ENCODE data around the gene ID2. TPM values are rescaled to one million over a fixed set of nuclear protein-coding genes. Genes with fewer than 3 reads are reported as not detected.
A peak's percentile ranks its signal among the peaks of the same experiment; 100 is the strongest.

Gene ID2
- total and polyA plus RNA-seq, 2 of the 13 experiments (the other 11 are each of a cell fraction or from before 2014, with no cell fraction given), result 214 to 719 TPM

- TF ChIP-seq MNT (IDR thresholded peaks at IDR 0.05) (no peak), HOXA3 (CRISPR knock-in tag; IDR thresholded peaks at IDR 0.05) (0 out of 2 replicates have a peak, but pooled peaks have one; percentile 25), MLLT10 (CRISPR knock-in tag; IDR thresholded peaks at IDR 0.05) (no peak), ZNF550 (CRISPR knock-in tag; IDR thresholded peaks at IDR 0.05; ENCODE audit: borderline replicate concordance) (no peak), ZNF354B (CRISPR knock-in tag; IDR thresholded peaks at IDR 0.05) (no peak), REPIN1 (CRISPR knock-in tag; IDR thresholded peaks at IDR 0.05; ENCODE audit: borderline replicate concordance, low read depth) (peak; percentile 42; the same call in 1 of the 2 replicates), PHF21A (CRISPR knock-in tag; IDR thresholded peaks at IDR 0.05) (no peak), MEIS2 (CRISPR knock-in tag; IDR thresholded peaks at IDR 0.05) (no peak), POLR2AphosphoS5 (IDR thresholded peaks at IDR 0.05; ENCODE audit: low read depth, low read length) (peak; percentile 51), HOXA5 (CRISPR knock-in tag; IDR thresholded peaks at IDR 0.05) (peak; percentile 69; the same call in 1 of the 2 replicates), ZNF790 (CRISPR knock-in tag; IDR thresholded peaks at IDR 0.05; ENCODE audit: borderline replicate concordance) (0 out of 2 replicates have a peak, but pooled peaks have one; percentile 37), BCL6 (CRISPR knock-in tag; IDR thresholded peaks at IDR 0.05) (peak; percentile 56; the same call in 1 of the 2 replicates), NR2C2 (CRISPR knock-in tag; IDR thresholded peaks at IDR 0.05; ENCODE audit: borderline replicate concordance) (no peak), ZNF543 (CRISPR knock-in tag; IDR thresholded peaks at IDR 0.05) (no peak), STAT6 (CRISPR knock-in tag; IDR thresholded peaks at IDR 0.05; ENCODE audit: borderline replicate concordance) (no peak), ZBTB39 (CRISPR knock-in tag; IDR thresholded peaks at IDR 0.05) (no peak), BHLHE40 (IDR thresholded peaks at IDR 0.05; ENCODE audit: low read length) (peak; percentile 84), SRSF1 (optimal IDR thresholded peaks at IDR 0.05; ENCODE audit: low read depth, low read length) (no peak), ZBTB1 (CRISPR knock-in tag; IDR thresholded peaks at IDR 0.05; ENCODE audit: borderline replicate concordance) (no peak), ZNF670 (CRISPR knock-in tag; IDR thresholded peaks at IDR 0.05; ENCODE audit: borderline replicate concordance) (no peak), BORCS8-MEF2B (CRISPR knock-in tag; IDR thresholded peaks at IDR 0.05) (peak; percentile 55; the same call in 1 of the 2 replicates), SRF (IDR thresholded peaks at IDR 0.05; ENCODE audit: low read depth, low read length) (no peak)
Measured at GRCh38 chr2:8680822-8681760, 765 bp upstream of the ID2 start (continued).

Measured in HepG2 (cell line).